ENCODE data around the gene FAM111A. TPM values are rescaled to one million over a fixed set of nuclear protein-coding genes. Genes with fewer than 3 reads are reported as not detected.
A peak's percentile ranks its signal among the peaks of the same experiment; 100 is the strongest.

Gene FAM111A
- total RNA-seq, 1 donor from 2014 or later = 7.9 TPM

GRCh38 chr11:59171508-59172322 is 29.1 kb downstream of the FAM111A start, which contains the start of gene DTX4:
TSS of gene DTX4 (plus strand) at chr11:59172132. CDS start at chr11:59172596, 464 bp downstream.
- Histone ChIP-seq H3K27me3 (ENCODE audit: control insufficient read depth, insufficient read depth, low read length) (no peaks in the 10 kb centered on the region), H3K4me3 (ENCODE audit: low read depth, low read length) (peak within 1 kb of the TSS; percentile 66), H3K36me3 (ENCODE audit: control insufficient read depth, insufficient read depth, low read length) (peaks cover 5% of the 10 kb centered on the region)
- TF ChIP-seq CTCF (IDR thresholded peaks at IDR 0.05; ENCODE audit: insufficient read depth, low read length, severe bottlenecking) = peak; percentile 92
- DNase-seq (ENCODE audit: low read depth) = peak; percentile 80
- no peak for FAIRE-seq

GRCh38 chr11:59172345-59173079 is 29.9 kb downstream of the FAM111A start:
- Histone ChIP-seq H3K36me3 (ENCODE audit: control insufficient read depth, insufficient read depth, low read length) (peaks cover 5% of the 10 kb centered on the region), H3K4me3 (ENCODE audit: low read depth, low read length) (peak overlapping the region; percentile 66), H3K27me3 (ENCODE audit: control insufficient read depth, insufficient read depth, low read length) (no peaks in the 10 kb centered on the region)
- DNase-seq (ENCODE audit: low read depth) (no peak), FAIRE-seq (no peak)
- TF ChIP-seq CTCF (IDR thresholded peaks at IDR 0.05; ENCODE audit: insufficient read depth, low read length, severe bottlenecking) = no peak

- H3K27me3 ChIP-seq (ENCODE audit: control insufficient read depth, insufficient read depth, low read length) = no peaks in the 10 kb centered on the region
- peak overlapping the region; percentile 66 for H3K4me3 ChIP-seq (ENCODE audit: low read depth, low read length)
- TF ChIP-seq CTCF (IDR thresholded peaks at IDR 0.05; ENCODE audit: insufficient read depth, low read length, severe bottlenecking) = no peak
- FAIRE-seq = no peak
- DNase-seq (ENCODE audit: low read depth) = peak; percentile 35
- peaks cover 6% of the 10 kb centered on the region for H3K36me3 ChIP-seq (ENCODE audit: control insufficient read depth, insufficient read depth, low read length)
Measured at GRCh38 chr11:59173080-59173963, 30.7 kb downstream of the FAM111A start.

GRCh38 chr11:59173964-59174663 is 31.5 kb downstream of the FAM111A start:
- Histone ChIP-seq H3K4me3 (ENCODE audit: low read depth, low read length) (peak overlapping the region; percentile 66), H3K27me3 (ENCODE audit: control insufficient read depth, insufficient read depth, low read length) (no peaks in the 10 kb centered on the region), H3K36me3 (ENCODE audit: control insufficient read depth, insufficient read depth, low read length) (peaks cover 6% of the 10 kb centered on the region)
- peak; percentile 86 for DNase-seq (ENCODE audit: low read depth)
- no peak for FAIRE-seq
- no peak for TF ChIP-seq CTCF (IDR thresholded peaks at IDR 0.05; ENCODE audit: insufficient read depth, low read length, severe bottlenecking)

GRCh38 chr11:59174664-59175033 is 32.0 kb downstream of the FAM111A start:
- no peak overlapping the region for H3K4me3 ChIP-seq (ENCODE audit: low read depth, low read length)
- TF ChIP-seq CTCF (IDR thresholded peaks at IDR 0.05; ENCODE audit: insufficient read depth, low read length, severe bottlenecking) = no peak
- H3K27me3 ChIP-seq (ENCODE audit: control insufficient read depth, insufficient read depth, low read length) = no peaks in the 10 kb centered on the region
- peak; percentile 99 for FAIRE-seq
- peak; percentile 96 for DNase-seq (ENCODE audit: low read depth)
- peaks cover 6% of the 10 kb centered on the region for H3K36me3 ChIP-seq (ENCODE audit: control insufficient read depth, insufficient read depth, low read length)

Measured in bronchial epithelial cell (primary cell).